ENCODE results near the gene RFX6. TPM values are rescaled to one million over a fixed set of nuclear protein-coding genes. Genes with fewer than 3 reads are reported as not detected.

Gene RFX6
- total RNA-seq, 2 donors from 2014 or later = 0.22 to 1.2 TPM

GRCh38 chr6:116931456-116931855 lies 54.4 kb downstream of the RFX6 start:
- H3K9me3 ChIP-seq (ENCODE audit: control insufficient read depth, low read length) = no peaks in the 10 kb centered on the region
- H3K27ac Mint-ChIP-seq = no peak overlapping the region
- H3K4me1 Mint-ChIP-seq = peaks cover 38% of the 10 kb centered on the region

GRCh38 chr6:116932496-116932895 lies 55.5 kb downstream of the RFX6 start:
- Histone ChIP-seq H3K36me3 (ENCODE audit: control insufficient read depth, insufficient read depth, low read length) (no peaks in the 10 kb centered on the region), H3K27ac (ENCODE audit: low read depth, low read length) (no peak overlapping the region), H3K9me3 (ENCODE audit: control insufficient read depth, low read length) (no peaks in the 10 kb centered on the region), H3K27me3 (ENCODE audit: control insufficient read depth, insufficient read depth, low read length, poor library complexity, severe bottlenecking) (no peaks in the 10 kb centered on the region), H3K4me1 (ENCODE audit: control insufficient read depth, insufficient read depth, low read length) (peaks cover 11% of the 10 kb centered on the region), H3K4me3 (ENCODE audit: low read length) (no peak overlapping the region), H3K9ac (ENCODE audit: extremely low read depth, low read length, poor library complexity, severe bottlenecking) (no peak overlapping the region)
- Mint-ChIP-seq H3K27me3 (ENCODE audit: insufficient read depth) (no peaks in the 10 kb centered on the region), H3K4me3 (no peak overlapping the region), H3K4me1 (peaks cover 38% of the 10 kb centered on the region), H3K9me3 (no peaks in the 10 kb centered on the region), H3K27ac (no peak overlapping the region), H3K36me3 (ENCODE audit: low read depth) (no peaks in the 10 kb centered on the region)
- no peak for DNase-seq
- 83% methylated on average over 1 of the region's 1 CpG; no CpG with 5 or more reads in 1 of the 2 experiments for WGBS, 2 experiments (ENCODE audit: insufficient coverage in 1 of 2, insufficient read length in 1 of 2)
- TF ChIP-seq CTCF (conservative IDR thresholded peaks at IDR 0.05) = no peak

More at GRCh38 chr6:116931456-116931855, 54.4 kb downstream of the RFX6 start:
- Mint-ChIP-seq H3K36me3 (ENCODE audit: low read depth) (no peaks in the 10 kb centered on the region), H3K4me3 (no peak overlapping the region), H3K9me3 (no peaks in the 10 kb centered on the region), H3K27me3 (ENCODE audit: insufficient read depth) (no peaks in the 10 kb centered on the region)
- no peak for TF ChIP-seq CTCF (conservative IDR thresholded peaks at IDR 0.05)
- peaks cover 11% of the 10 kb centered on the region for H3K4me1 ChIP-seq (ENCODE audit: control insufficient read depth, insufficient read depth, low read length)
- DNase-seq = no peak
- H3K9ac ChIP-seq (ENCODE audit: extremely low read depth, low read length, poor library complexity, severe bottlenecking) = no peak overlapping the region
- no peak overlapping the region for H3K27ac ChIP-seq (ENCODE audit: low read depth, low read length)
- no peaks in the 10 kb centered on the region for H3K27me3 ChIP-seq (ENCODE audit: control insufficient read depth, insufficient read depth, low read length, poor library complexity, severe bottlenecking)
- H3K4me3 ChIP-seq (ENCODE audit: low read length) = no peak overlapping the region
- H3K36me3 ChIP-seq (ENCODE audit: control insufficient read depth, insufficient read depth, low read length) = no peaks in the 10 kb centered on the region

- H3K9ac ChIP-seq (ENCODE audit: extremely low read depth, low read length, poor library complexity, severe bottlenecking) = no peak overlapping the region
- H3K9me3 ChIP-seq (ENCODE audit: control insufficient read depth, low read length) = no peaks in the 10 kb centered on the region
- DNase-seq = no peak
- H3K27ac ChIP-seq (ENCODE audit: low read depth, low read length) = no peak overlapping the region
- H3K9me3 Mint-ChIP-seq = no peaks in the 10 kb centered on the region
- TF ChIP-seq CTCF (conservative IDR thresholded peaks at IDR 0.05) = no peak
- no peaks in the 10 kb centered on the region for H3K27me3 ChIP-seq (ENCODE audit: control insufficient read depth, insufficient read depth, low read length, poor library complexity, severe bottlenecking)
- H3K36me3 Mint-ChIP-seq (ENCODE audit: low read depth) = no peaks in the 10 kb centered on the region
- WGBS, 2 experiments (ENCODE audit: insufficient coverage in 1 of 2, insufficient read length in 1 of 2) = 70 to 78% methylated on average over 2 of the region's 2 CpGs
- H3K36me3 ChIP-seq (ENCODE audit: control insufficient read depth, insufficient read depth, low read length) = no peaks in the 10 kb centered on the region
- no peak overlapping the region for H3K4me3 ChIP-seq (ENCODE audit: low read length)
- H3K4me1 ChIP-seq (ENCODE audit: control insufficient read depth, insufficient read depth, low read length) = peaks cover 11% of the 10 kb centered on the region
- peaks cover 38% of the 10 kb centered on the region for H3K4me1 Mint-ChIP-seq
- H3K27me3 Mint-ChIP-seq (ENCODE audit: insufficient read depth) = no peaks in the 10 kb centered on the region
- H3K27ac Mint-ChIP-seq = no peak overlapping the region
- no peak overlapping the region for H3K4me3 Mint-ChIP-seq
Measured at GRCh38 chr6:116933485-116933884, 56.4 kb downstream of the RFX6 start.
